ENCODE data around the gene WIPF3. TPM values are rescaled to one million over a fixed set of nuclear protein-coding genes. Genes with fewer than 3 reads are reported as not detected.

WIPF3 gene
- total and polyA plus RNA-seq, 2 donors from 2014 or later: 3.8 to 4.5 TPM

DNA sequence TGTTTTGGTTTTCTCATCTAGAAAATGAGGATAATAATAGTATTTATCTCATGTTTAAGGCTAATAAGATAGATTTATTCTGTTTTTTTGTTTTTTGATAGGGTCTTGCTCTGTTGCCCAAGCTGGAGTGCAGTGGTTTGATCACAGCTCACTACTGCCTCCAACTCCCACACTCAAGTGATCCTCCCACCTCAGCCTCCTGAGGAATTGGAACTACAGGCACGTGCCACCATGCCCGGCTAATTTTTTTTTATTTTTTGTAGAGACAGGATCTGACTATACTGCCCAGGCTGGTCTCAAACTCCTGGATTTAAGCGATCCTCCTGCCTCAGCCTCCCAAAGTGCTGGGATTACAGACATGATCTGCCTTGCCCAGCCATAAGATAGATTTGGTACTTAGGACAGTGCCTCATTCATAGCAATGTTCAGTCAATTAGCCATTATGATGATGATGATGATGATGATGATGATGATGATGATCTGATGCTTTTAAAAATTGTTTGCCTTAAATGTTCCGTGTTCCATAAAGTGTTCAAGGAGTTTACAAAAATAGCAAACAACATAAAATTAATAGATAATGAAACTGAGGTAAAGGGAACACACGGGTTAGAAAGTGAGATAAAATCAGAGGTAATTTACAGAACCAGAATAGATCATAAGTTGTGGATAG lies 4.6 kb downstream of the WIPF3 start:
- Histone ChIP-seq H3K9ac (ENCODE audit: low read length in 3 of 3) (no peak overlapping the region), H3K27ac (ENCODE audit: low read depth in 2 of 2, low read length in 2 of 2) (no peak overlapping the region), H3K4me3 (ENCODE audit: low read length in 3 of 3) (no peak overlapping the region), H3K27me3 (ENCODE audit: control insufficient read depth, insufficient read depth, low read length) (peaks cover 10% of the 10 kb centered on the region), H3K4me1 (ENCODE audit: control insufficient read depth in 2 of 3, insufficient read depth in 2 of 3, low read depth in 1 of 3, low read length in 3 of 3) (peaks cover 0 to 7% (median 0%) of the 10 kb centered on the region in 3 donors), H3K9me3 (ENCODE audit: control insufficient read depth in 2 of 3, insufficient read depth in 1 of 3, low read length in 3 of 3) (no peaks in the 10 kb centered on the region), H3K36me3 (ENCODE audit: control insufficient read depth in 2 of 3, insufficient read depth in 3 of 3, low read length in 3 of 3) (no peaks in the 10 kb centered on the region)
- no peak for TF ChIP-seq CTCF (IDR thresholded peaks at IDR 0.05; ENCODE audit: borderline replicate concordance, extremely low read depth, insufficient read depth)
- DNase-seq (no peak), FAIRE-seq (no peak)
- intact Hi-C loops (cut with DNase I): no loop called here

DNA sequence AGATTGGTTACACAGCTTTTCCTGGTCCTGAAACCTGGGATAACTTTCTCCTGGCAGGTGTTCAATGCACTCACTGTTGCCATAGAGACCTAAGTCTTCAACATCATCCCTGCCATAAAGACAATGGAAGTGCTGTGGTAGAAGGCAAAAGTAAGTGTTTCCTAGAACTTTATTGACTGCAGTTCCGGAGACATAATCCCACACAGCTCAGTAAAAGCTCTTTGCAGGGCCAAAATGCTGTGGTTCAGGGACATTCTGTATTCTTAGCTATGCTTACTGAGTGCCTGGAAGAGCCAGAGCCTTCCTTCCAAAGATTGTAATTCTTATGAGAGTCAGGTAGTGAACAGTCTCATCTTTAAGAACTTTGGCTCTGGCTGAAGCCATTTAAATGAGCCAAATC lies 5.3 kb downstream of the WIPF3 start:
- Histone ChIP-seq H3K27me3 (ENCODE audit: control insufficient read depth, insufficient read depth, low read length) (peaks cover 10% of the 10 kb centered on the region), H3K9ac (ENCODE audit: low read length in 3 of 3) (no peak overlapping the region), H3K4me1 (ENCODE audit: control insufficient read depth in 2 of 3, insufficient read depth in 2 of 3, low read depth in 1 of 3, low read length in 3 of 3) (peaks cover 0 to 5% (median 0%) of the 10 kb centered on the region in 3 donors), H3K9me3 (ENCODE audit: control insufficient read depth in 2 of 3, insufficient read depth in 1 of 3, low read length in 3 of 3) (no peaks in the 10 kb centered on the region), H3K4me3 (ENCODE audit: low read length in 3 of 3) (no peak overlapping the region), H3K27ac (ENCODE audit: low read depth in 2 of 2, low read length in 2 of 2) (no peak overlapping the region), H3K36me3 (ENCODE audit: control insufficient read depth in 2 of 3, insufficient read depth in 3 of 3, low read length in 3 of 3) (no peaks in the 10 kb centered on the region)
- FAIRE-seq: no peak
- peak in 1 of 5 donors; percentile 8 for DNase-seq
- no peak for TF ChIP-seq CTCF (IDR thresholded peaks at IDR 0.05; ENCODE audit: borderline replicate concordance, extremely low read depth, insufficient read depth)
- intact Hi-C loops (cut with DNase I): no loop called here

DNA sequence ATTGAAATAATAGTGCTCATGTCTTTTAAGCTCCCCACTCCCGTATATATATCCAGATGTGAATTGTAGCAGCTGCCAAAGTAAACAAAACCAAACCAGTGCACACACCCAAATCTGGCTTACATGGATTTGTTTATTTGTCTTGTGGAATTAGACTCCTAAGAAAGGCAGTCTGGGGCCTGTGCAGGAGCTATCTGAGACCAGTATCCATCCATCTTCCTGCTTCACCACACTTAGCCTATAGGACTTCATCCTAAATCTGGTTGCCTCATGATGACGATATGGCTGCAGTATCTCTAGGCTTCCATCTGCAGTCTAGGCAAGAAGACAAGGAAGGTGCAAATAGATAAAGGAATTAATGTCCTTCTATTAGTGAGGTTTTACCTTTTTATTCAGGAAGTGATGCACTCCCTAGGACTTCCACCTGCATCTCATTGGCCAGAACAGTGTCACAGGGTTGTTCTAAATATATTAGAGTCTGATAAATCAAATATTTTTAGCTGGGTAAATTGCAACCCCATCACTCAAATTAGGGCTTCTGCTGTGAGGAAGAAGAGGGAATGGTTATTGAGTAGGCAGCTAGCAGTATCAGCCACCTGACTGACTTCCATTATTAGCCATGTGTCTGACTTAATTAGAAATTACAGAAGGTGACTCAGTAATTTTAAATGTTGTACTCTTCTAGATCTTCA lies 6.0 kb downstream of the WIPF3 start:
- TF ChIP-seq CTCF (IDR thresholded peaks at IDR 0.05; ENCODE audit: borderline replicate concordance, extremely low read depth, insufficient read depth): no peak
- DNase-seq (no peak), FAIRE-seq (no peak)
- H3K9ac ChIP-seq (ENCODE audit: low read length in 3 of 3): no peak overlapping the region
- peaks cover 7% of the 10 kb centered on the region for H3K27me3 ChIP-seq (ENCODE audit: control insufficient read depth, insufficient read depth, low read length)
- no peak overlapping the region for H3K27ac ChIP-seq (ENCODE audit: low read depth in 2 of 2, low read length in 2 of 2)
- H3K36me3 ChIP-seq (ENCODE audit: control insufficient read depth in 2 of 3, insufficient read depth in 3 of 3, low read length in 3 of 3): no peaks in the 10 kb centered on the region
- H3K4me1 ChIP-seq (ENCODE audit: control insufficient read depth in 2 of 3, insufficient read depth in 2 of 3, low read depth in 1 of 3, low read length in 3 of 3): peaks cover 0 to 4% (median 0%) of the 10 kb centered on the region in 3 donors
- no peak overlapping the region for H3K4me3 ChIP-seq (ENCODE audit: low read length in 3 of 3)
- H3K9me3 ChIP-seq (ENCODE audit: control insufficient read depth in 2 of 3, insufficient read depth in 1 of 3, low read length in 3 of 3): no peaks in the 10 kb centered on the region
- intact Hi-C loops (cut with DNase I): no loop called here
